H1 (cell line): Measurements from ENCODE around the gene ARID2. TPM values are rescaled to one million over a fixed set of nuclear protein-coding genes. Genes with fewer than 3 reads are reported as not detected.

Source experiments
- CTCF ChIA-PET: fragments of 300-600 bp; sonication (Branson Sonifier 250); formaldehyde crosslinking; loops from one replicate; lab custom pipeline; 2021; ENCODE audit not compliant: partially characterized antibody; lab: Charles Lee
- POLR2A ChIA-PET: fragments of 300-600 bp; sonication (Branson Sonifier 250); formaldehyde crosslinking; loops from one replicate; lab custom pipeline; 2021; ENCODE audit warnings: inconsistent platforms; ENCODE audit not compliant: partially characterized antibody; lab: Charles Lee
- DNase-seq, 2 experiments: peaks; one replicate each; pipeline versions ENCODE4 v3.0.0 to v3.0.0-alpha.2; 2010 to 2022; ENCODE audit warnings: low spot score in 2 of 2, low read depth in 1 of 2, mixed read lengths in 1 of 2
- FAIRE-seq: peaks from 2 replicates; lab custom pipeline; 2011; peaks lifted over from hg19 to GRCh38; lab: Jason Lieb, UNC
- H2AFZ ChIP-seq: 2 replicates; pipeline ENCODE4 v1.8.1; 2012; ENCODE audit warnings: low read length, inconsistent platforms
- H2AK5ac ChIP-seq: 2 replicates; pipeline ENCODE4 v1.6.1; 2013; ENCODE audit warnings: low read depth, low read length
- H2BK120ac ChIP-seq: replicated peaks from 2 replicates; pipeline ENCODE3; 2013; ENCODE audit warnings: low read depth, low read length, inconsistent platforms
- H2BK12ac ChIP-seq: 2 replicates; pipeline ENCODE4 v1.6.1; 2013; ENCODE audit warnings: low read depth, low read length
- H2BK15ac ChIP-seq: 2 replicates; pipeline ENCODE4 v1.6.1; 2013; ENCODE audit warnings: low read length
- H2BK20ac ChIP-seq: 2 replicates; pipeline ENCODE4 v1.6.1; 2013; ENCODE audit warnings: low read length
- H2BK5ac ChIP-seq: 2 replicates; pipeline ENCODE4 v1.6.1; 2013; ENCODE audit warnings: low read depth, low read length
- H3K14ac ChIP-seq: 2 replicates; pipeline ENCODE4 v1.6.1; 2013; ENCODE audit warnings: inconsistent platforms; ENCODE audit not compliant: insufficient read length
- H3K18ac ChIP-seq: 2 replicates; pipeline ENCODE4 v1.6.1; 2013; ENCODE audit warnings: low read length; ENCODE audit errors: extremely low read depth
- H3K23ac ChIP-seq: 2 replicates; pipeline ENCODE4 v1.6.1; 2013; ENCODE audit warnings: inconsistent platforms; ENCODE audit not compliant: insufficient read length
- H3K23me2 ChIP-seq: 2 replicates; pipeline ENCODE4 v1.6.1; 2013; ENCODE audit warnings: low read depth, low read length
- H3K27ac ChIP-seq: 2 replicates; pipeline ENCODE4 v1.6.1; 2011; ENCODE audit warnings: low read depth, low read length, inconsistent platforms
- H3K27me3 ChIP-seq, 4 experiments: replicated peaks in 1 of 4; 1 replicate in 1 of 4; 2 replicates in 3 of 4; pipeline versions ENCODE4 v1.6.1 to v1.8.1; 2011 to 2013; ENCODE audit warnings: low read length in 3 of 4, mild to moderate bottlenecking in 3 of 4, inconsistent platforms in 2 of 4, mixed read lengths in 2 of 4, moderate library complexity in 1 of 4; ENCODE audit not compliant: control insufficient read depth in 3 of 4, insufficient read depth in 3 of 4; ENCODE audit errors: extremely low read depth in 1 of 4
- H3K36me3 ChIP-seq, 4 experiments: 2 replicates each; pipeline versions ENCODE4 v1.6.1 to v1.8.1; 2011 to 2013; ENCODE audit warnings: mild to moderate bottlenecking in 4 of 4, low read length in 3 of 4, moderate library complexity in 2 of 4, control low read depth in 1 of 4, inconsistent platforms in 1 of 4; ENCODE audit not compliant: insufficient read depth in 4 of 4, control insufficient read depth in 2 of 4
- H3K4ac ChIP-seq: replicated peaks from 2 replicates; pipeline ENCODE3; 2013; ENCODE audit warnings: low read length, low read depth, mixed read lengths, inconsistent platforms; ENCODE audit not compliant: insufficient read length
- H3K4me1 ChIP-seq, 4 experiments: replicated peaks in 1 of 4; 1 replicate in 1 of 4; 2 replicates in 3 of 4; pipeline versions ENCODE4 v1.6.1 to v1.8.1; 2011 to 2013; ENCODE audit warnings: low read length in 3 of 4, inconsistent platforms in 2 of 4, mixed read lengths in 1 of 4; ENCODE audit not compliant: insufficient read depth in 4 of 4, control insufficient read depth in 3 of 4
- H3K4me2 ChIP-seq, 2 experiments: 2 replicates each; pipeline versions ENCODE4 v1.6.1 to v1.8.1; 2011 to 2013; ENCODE audit warnings: low read depth in 2 of 2, low read length in 2 of 2, control low read depth in 1 of 2, inconsistent platforms in 1 of 2, mild to moderate bottlenecking in 1 of 2; ENCODE audit not compliant: insufficient read depth in 1 of 2
- H3K4me3 ChIP-seq, 4 experiments: fragments of 200-600, 300-600 bp in 1 of 4; sonication (generic), shearing (Covaris generic), sonication (Bioruptor Twin) in 1 of 4; 2 replicates each; pipeline versions ENCODE4 v1.5.1 to v1.8.1; 2011 to 2016; ENCODE audit warnings: low read length in 4 of 4, low read depth in 3 of 4, control low read depth in 2 of 4, inconsistent platforms in 2 of 4, mild to moderate bottlenecking in 2 of 4, mixed read lengths in 1 of 4, moderate library complexity in 1 of 4; ENCODE audit not compliant: insufficient read depth in 2 of 4; ENCODE audit errors: extremely low read depth in 1 of 4
- H3K56ac ChIP-seq: replicated peaks from 2 replicates; pipeline ENCODE3; 2013; ENCODE audit warnings: low read depth, mild to moderate bottlenecking, mixed read lengths, low read length, inconsistent platforms; ENCODE audit not compliant: insufficient read length
- H3K79me1 ChIP-seq: 2 replicates; pipeline ENCODE4 v1.6.1; 2013; ENCODE audit warnings: low read depth, low read length, control low read depth
- H3K79me2 ChIP-seq, 2 experiments: 2 replicates each; pipeline versions ENCODE4 v1.6.1 to v1.8.1; 2012 to 2013; ENCODE audit warnings: low read length in 2 of 2, mild to moderate bottlenecking in 2 of 2, inconsistent platforms in 1 of 2; ENCODE audit not compliant: insufficient read depth in 2 of 2, control insufficient read depth in 1 of 2
- H3K9ac ChIP-seq, 4 experiments: replicated peaks in 1 of 4; 1 replicate in 1 of 4; 2 replicates in 3 of 4; pipeline versions ENCODE4 v1.6.1 to v1.8.1; 2011 to 2013; ENCODE audit warnings: low read depth in 3 of 4, low read length in 3 of 4, control low read depth in 2 of 4, mild to moderate bottlenecking in 2 of 4, moderate library complexity in 2 of 4, inconsistent platforms in 1 of 4; ENCODE audit errors: extremely low read depth in 1 of 4
- H3K9me3 ChIP-seq, 2 experiments: 2 replicates each; pipeline versions ENCODE4 v1.6.1 to v1.8.1; 2012 to 2013; ENCODE audit warnings: mild to moderate bottlenecking in 2 of 2, moderate library complexity in 2 of 2, control low read depth in 1 of 2, inconsistent platforms in 1 of 2, low read depth in 1 of 2, low read length in 1 of 2, mixed read lengths in 1 of 2; ENCODE audit not compliant: insufficient read depth in 2 of 2
- H4K20me1 ChIP-seq, 2 experiments: replicated peaks in 1 of 2; 2 replicates each; pipeline versions ENCODE3 to v1.8.1; 2011 to 2013; ENCODE audit warnings: inconsistent platforms in 2 of 2, low read length in 2 of 2, mild to moderate bottlenecking in 1 of 2; ENCODE audit not compliant: insufficient read depth in 2 of 2, control insufficient read depth in 1 of 2
- H4K5ac ChIP-seq: 2 replicates; pipeline ENCODE4 v1.6.1; 2013; ENCODE audit warnings: low read length, low read depth, mixed read lengths, inconsistent platforms; ENCODE audit not compliant: insufficient read length
- H4K8ac ChIP-seq: 2 replicates; pipeline ENCODE4 v1.8.0; 2013; ENCODE audit warnings: mild to moderate bottlenecking, moderate library complexity, low read length, inconsistent platforms; ENCODE audit not compliant: insufficient read depth; ENCODE audit errors: extremely low read depth
- H4K91ac ChIP-seq: replicated peaks from 2 replicates; pipeline ENCODE3; 2013; ENCODE audit warnings: low read length, mixed read lengths, inconsistent platforms; ENCODE audit not compliant: insufficient read length
- ASH2L ChIP-seq: fragments of 200-600, 300-600 bp; sonication (generic); IDR thresholded peaks from one replicate; pipeline ENCODE4 v1.7.1; 2017; ENCODE audit warnings: low read length
- ATF2 ChIP-seq: IDR thresholded peaks from 2 replicates; pipeline ENCODE4 v1.6.1; 2012; ENCODE audit warnings: low read length, inconsistent platforms
- BACH1 ChIP-seq: IDR thresholded peaks from 2 replicates; pipeline ENCODE4 v1.6.1; 2012; ENCODE audit warnings: low read length, improper control_type of control experiment
- CBX8 ChIP-seq: fragments of 300-800, 300-1000 bp; sonication (generic); IDR thresholded peaks from 2 replicates; pipeline ENCODE4 v1.7.1; 2016; ENCODE audit warnings: low read depth, low read length, borderline replicate concordance
- CEBPB ChIP-seq: IDR thresholded peaks from 2 replicates; pipeline ENCODE4 v1.6.1; 2012; ENCODE audit warnings: low read depth, low read length
- CREB1 ChIP-seq: IDR thresholded peaks from 2 replicates; pipeline ENCODE4 v1.6.1; 2012; ENCODE audit warnings: inconsistent platforms
- EGR1 ChIP-seq: IDR thresholded peaks from 2 replicates; pipeline ENCODE4 v1.6.1; 2011; ENCODE audit warnings: low read depth, low read length, borderline replicate concordance
- GABPA ChIP-seq: IDR thresholded peaks from 2 replicates; pipeline ENCODE4 v1.6.1; 2011; ENCODE audit warnings: mild to moderate bottlenecking, low read length, moderate library complexity, borderline replicate concordance; ENCODE audit not compliant: insufficient read depth
- NANOG ChIP-seq: IDR thresholded peaks from 2 replicates; pipeline ENCODE4 v1.6.1; 2011; ENCODE audit warnings: low read length, low read depth, mild to moderate bottlenecking, inconsistent platforms; ENCODE audit not compliant: insufficient read depth, poor library complexity, severe bottlenecking
- POLR2A ChIP-seq, 2 experiments: IDR thresholded peaks; 1 replicate in 1 of 2; 2 replicates in 1 of 2; pipeline ENCODE4 v1.6.1; 2011; ENCODE audit warnings: low read depth in 2 of 2, low read length in 2 of 2, mild to moderate bottlenecking in 2 of 2; ENCODE audit errors: control extremely low read depth in 1 of 2
- RXRA ChIP-seq: IDR thresholded peaks from 2 replicates; pipeline ENCODE4 v1.6.1; 2011; ENCODE audit warnings: low read depth, mild to moderate bottlenecking, low read length, moderate library complexity; ENCODE audit not compliant: insufficient read depth
- SP1 ChIP-seq: IDR thresholded peaks from 2 replicates; pipeline ENCODE4 v1.6.1; 2011; ENCODE audit warnings: low read depth, low read length
- SP4 ChIP-seq: IDR thresholded peaks from 2 replicates; pipeline ENCODE4 v1.6.1; 2012; ENCODE audit warnings: low read length, inconsistent platforms
- TBP ChIP-seq: IDR thresholded peaks from 2 replicates; pipeline ENCODE4 v1.6.1; 2011; ENCODE audit warnings: low read depth, low read length, improper control_type of control experiment
- TEAD4 ChIP-seq: IDR thresholded peaks from 2 replicates; pipeline ENCODE4 v1.6.1; 2012; ENCODE audit warnings: low read depth, low read length, inconsistent platforms, mixed read lengths
- WGBS, 2 experiments: shearing (Covaris generic) in 1 of 2; methylation state at CpG; one replicate each; pipeline versions ENCODE4 v1.1.6 to v1.1.7; 2013 to 2015; ENCODE audit warnings: low lambda C conversion rate in 2 of 2, mixed read lengths in 2 of 2, inconsistent platforms in 1 of 2, low coverage in 1 of 2, missing lambda C conversion rate in 1 of 2; ENCODE audit not compliant: insufficient replicate concordance in 2 of 2, insufficient coverage in 1 of 2, insufficient read length in 1 of 2; ENCODE audit errors: extremely low coverage in 1 of 2, missing lambda C conversion rate in 1 of 2; 5-methylcytosine and 5-hydroxymethylcytosine counted together
- polyA plus RNA-seq, 7 experiments: library from polyadenylated mRNA; depleted of rRNA in 3 of 7; stranded (reverse) in 5 of 7; unstranded in 2 of 7; fragments of >200 nt in 5 of 7; fragments of 200-250 nt in 2 of 7; gene quantifications; 1 replicate in 5 of 7; 2 replicates in 1 of 7; 4 replicates in 1 of 7; pipeline versions ENCODE4 v1.2.1 to v1.2.3, GENCODE V29; 2011 to 2013; ENCODE audit warnings: missing spikeins in 2 of 7, mixed read lengths in 2 of 7
- total RNA-seq: library from RNA; stranded (reverse); fragmentation: NEBNext Ultra II Directional; extraction: Animal tissue kit (Norgen Biotek cat#: 25700); gene quantifications from 2 replicates; pipeline ENCODE4 v1.2.1, GENCODE V29; 2021

Gene ARID2
- total and polyA plus RNA-seq, 2 of the 8 experiments (the other 6 are each of a cell fraction or from before 2014, with no cell fraction given), result 32.0 to 45.2 TPM

GRCh38 chr12:45705404-45705803 lies 24.1 kb upstream of the ARID2 start:
- H3K9ac ChIP-seq, result no peak overlapping the region
- no peaks in the 10 kb centered on the region for H3K27me3 ChIP-seq
- no peak overlapping the region for H3K56ac ChIP-seq
- H4K8ac ChIP-seq, result no peak overlapping the region
- no peak overlapping the region for H2BK5ac ChIP-seq
- DNase-seq (no peak), FAIRE-seq (no peak)
- H2BK20ac ChIP-seq, result no peak overlapping the region
- no peak overlapping the region for H3K18ac ChIP-seq
- H3K4me3 ChIP-seq, result no peak overlapping the region
- H3K4me2 ChIP-seq, result no peak overlapping the region
- no peak overlapping the region for H3K27ac ChIP-seq
- H4K20me1 ChIP-seq, result no peaks in the 10 kb centered on the region
- H2BK12ac ChIP-seq, result no peak overlapping the region
- H4K5ac ChIP-seq, result no peak overlapping the region
- ChIA-PET POLR2A (no interaction called here), CTCF (no interaction called here)
- WGBS, 2 experiments, result 90% methylated on average over 2 of the region's 2 CpGs; no CpG with 5 or more reads in 1 of the 2 experiments
- H3K4me1 ChIP-seq, result no peaks in the 10 kb centered on the region
- H4K91ac ChIP-seq, result no peak overlapping the region
- no peak overlapping the region for H3K4ac ChIP-seq
- no peak overlapping the region for H2AFZ ChIP-seq
- no peaks in the 10 kb centered on the region for H3K79me1 ChIP-seq
- no peak overlapping the region for H3K14ac ChIP-seq
- no peaks in the 10 kb centered on the region; the same call in 1 of the 2 replicates for H3K23me2 ChIP-seq
- no peaks in the 10 kb centered on the region for H3K79me2 ChIP-seq
- no peaks in the 10 kb centered on the region for H3K36me3 ChIP-seq
- no peak overlapping the region for H2AK5ac ChIP-seq
- no peak overlapping the region for H2BK120ac ChIP-seq
- no peaks in the 10 kb centered on the region for H3K9me3 ChIP-seq
- H2BK15ac ChIP-seq, result no peak overlapping the region
- no peak overlapping the region for H3K23ac ChIP-seq
- TF ChIP-seq SP4 (no peak), ATF2 (no peak), POLR2A (IDR thresholded peaks at IDR 0.05; ENCODE audit: control extremely low read depth in 1 of 2, low read depth in 2 of 2, low read length in 2 of 2) (no peak), TEAD4 (no peak), CEBPB (no peak), NANOG (no peak), EGR1 (no peak), SP1 (no peak), GABPA (no peak), CREB1 (no peak), ASH2L (no peak), CBX8 (no peak), BACH1 (no peak), TBP (no peak), RXRA (no peak)
